HL-60 (cell line): Measurements from ENCODE around the gene GRB10.
A peak's percentile ranks its signal among the peaks of the same experiment; 100 is the strongest.

Source experiments
- DNase-seq, 2 experiments: peaks; one replicate each; pipeline ENCODE4 v3.0.0-alpha.2; 2010 to 2020; ENCODE audit warnings: low read depth in 1 of 2, low spot score in 1 of 2
- H3K27ac ChIP-seq: fragments of 250-450 bp; sonication (Bioruptor Pico); replicated peaks from 2 replicates; pipeline ENCODE4 v1.5.1; 2020; ENCODE audit warnings: mild to moderate bottlenecking, moderate library complexity
- H3K27me3 ChIP-seq: fragments of 250-450 bp; sonication (Bioruptor Pico); 2 replicates; pipeline ENCODE4 v1.5.1; 2021; ENCODE audit warnings: mild to moderate bottlenecking, moderate library complexity; ENCODE audit not compliant: insufficient read depth, poor library complexity, severe bottlenecking
- H3K4me3 ChIP-seq: replicated peaks from 2 replicates; pipeline ENCODE4 v1.5.1; 2011; ENCODE audit warnings: mild to moderate bottlenecking, control low read depth, low read length; ENCODE audit not compliant: insufficient read depth
- CTCF ChIP-seq: IDR thresholded peaks from one replicate; pipeline ENCODE4 v1.5.1; 2011; ENCODE audit warnings: low read length, control low read depth, inconsistent platforms; ENCODE audit not compliant: insufficient read depth
- GABPA ChIP-seq: IDR thresholded peaks from 2 replicates; pipeline ENCODE4 v1.6.1; 2012; ENCODE audit warnings: low read depth
- POLR2AphosphoS5 ChIP-seq: IDR thresholded peaks from 2 replicates; pipeline ENCODE4 v1.6.1; 2012; ENCODE audit warnings: low read depth
- REST ChIP-seq: IDR thresholded peaks from 2 replicates; pipeline ENCODE4 v1.6.1; 2012; ENCODE audit warnings: low read depth; ENCODE audit not compliant: insufficient replicate concordance
- SPI1 ChIP-seq: IDR thresholded peaks from 2 replicates; pipeline ENCODE4 v1.6.1; 2012; ENCODE audit warnings: low read depth, mild to moderate bottlenecking, borderline replicate concordance

GRB10 gene

GRCh38 chr7:50592940-50593339 is 189.8 kb downstream of the GRB10 start:
- TF ChIP-seq GABPA (no peak), SPI1 (no peak), POLR2AphosphoS5 (no peak), CTCF (no peak), REST (no peak)
- Histone ChIP-seq H3K27me3 (no peaks in the 10 kb centered on the region), H3K27ac (no peak overlapping the region), H3K4me3 (no peak overlapping the region)
- no peak for DNase-seq

- Histone ChIP-seq H3K27ac (no peak overlapping the region), H3K4me3 (no peak overlapping the region), H3K27me3 (no peaks in the 10 kb centered on the region)
- TF ChIP-seq POLR2AphosphoS5 (0 out of 2 replicates have a peak, but pooled peaks have one; percentile 14), CTCF (no peak)
- DNase-seq = no peak
Measured at GRCh38 chr7:50591480-50592438, 190.9 kb downstream of the GRB10 start.

- TF ChIP-seq CTCF = no peak
- no peak for TF ChIP-seq GABPA
- TF ChIP-seq SPI1 = no peak
- TF ChIP-seq POLR2AphosphoS5 = no peak
- TF ChIP-seq REST = no peak
- Histone ChIP-seq H3K27ac (no peak overlapping the region), H3K4me3 (no peak overlapping the region), H3K27me3 (no peaks in the 10 kb centered on the region)
- no peak for DNase-seq
Measured at GRCh38 chr7:50591098-50591479, 191.6 kb downstream of the GRB10 start.

- Histone ChIP-seq H3K4me3 (no peak overlapping the region), H3K27me3 (no peaks in the 10 kb centered on the region), H3K27ac (no peak overlapping the region)
- DNase-seq = no peak
- TF ChIP-seq POLR2AphosphoS5 (no peak), CTCF (no peak), REST (no peak), GABPA (no peak), SPI1 (no peak)
Measured at GRCh38 chr7:50590535-50590934, 192.2 kb downstream of the GRB10 start.
